Measurements from ENCODE around the gene BNIPL.
A peak's percentile ranks its signal among the peaks of the same experiment; 100 is the strongest.

The BNIPL gene

DNA sequence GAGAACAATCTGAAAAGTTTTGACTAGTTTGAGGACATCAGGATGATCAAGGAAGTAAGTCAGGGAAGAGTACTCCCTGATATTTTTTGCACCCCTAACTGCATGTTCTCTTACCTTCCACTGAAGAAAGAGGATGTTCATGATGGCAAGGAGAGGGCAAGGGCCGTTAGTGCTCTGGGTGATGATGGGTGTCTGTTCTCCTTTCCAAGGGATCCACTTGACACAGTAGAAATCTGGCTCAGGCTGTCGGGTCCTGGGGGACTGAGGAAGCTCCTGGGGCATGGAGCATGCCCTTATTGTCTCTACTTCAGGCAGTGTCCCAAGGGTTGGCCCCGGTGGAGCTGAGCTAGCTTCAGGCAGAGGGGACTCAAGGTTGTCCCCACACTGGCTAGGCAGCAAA, 34.3 kb upstream of the BNIPL start:
- H3K4me1 Mint-ChIP-seq: peaks cover 25% of the 10 kb centered on the region
- H3K36me3 Mint-ChIP-seq (ENCODE audit: low read depth): peaks cover 34% of the 10 kb centered on the region
- no peaks in the 10 kb centered on the region for H3K9me3 Mint-ChIP-seq
- H3K27ac Mint-ChIP-seq: no peak overlapping the region
- H3K27me3 Mint-ChIP-seq (ENCODE audit: low read depth): no peaks in the 10 kb centered on the region
- TF ChIP-seq, protein P1, sequence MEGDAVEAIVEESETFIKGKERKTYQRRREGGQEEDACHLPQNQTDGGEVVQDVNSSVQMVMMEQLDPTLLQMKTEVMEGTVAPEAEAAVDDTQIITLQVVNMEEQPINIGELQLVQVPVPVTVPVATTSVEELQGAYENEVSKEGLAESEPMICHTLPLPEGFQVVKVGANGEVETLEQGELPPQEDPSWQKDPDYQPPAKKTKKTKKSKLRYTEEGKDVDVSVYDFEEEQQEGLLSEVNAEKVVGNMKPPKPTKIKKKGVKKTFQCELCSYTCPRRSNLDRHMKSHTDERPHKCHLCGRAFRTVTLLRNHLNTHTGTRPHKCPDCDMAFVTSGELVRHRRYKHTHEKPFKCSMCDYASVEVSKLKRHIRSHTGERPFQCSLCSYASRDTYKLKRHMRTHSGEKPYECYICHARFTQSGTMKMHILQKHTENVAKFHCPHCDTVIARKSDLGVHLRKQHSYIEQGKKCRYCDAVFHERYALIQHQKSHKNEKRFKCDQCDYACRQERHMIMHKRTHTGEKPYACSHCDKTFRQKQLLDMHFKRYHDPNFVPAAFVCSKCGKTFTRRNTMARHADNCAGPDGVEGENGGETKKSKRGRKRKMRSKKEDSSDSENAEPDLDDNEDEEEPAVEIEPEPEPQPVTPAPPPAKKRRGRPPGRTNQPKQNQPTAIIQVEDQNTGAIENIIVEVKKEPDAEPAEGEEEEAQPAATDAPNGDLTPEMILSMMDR (IDR thresholded peaks at IDR 0.05; ENCODE audit: unreplicated experiment in 3 of 3): no peak
- peak overlapping the region in 1 of 3 experiments; percentile 16 for H3K4me3 Mint-ChIP-seq

DNA sequence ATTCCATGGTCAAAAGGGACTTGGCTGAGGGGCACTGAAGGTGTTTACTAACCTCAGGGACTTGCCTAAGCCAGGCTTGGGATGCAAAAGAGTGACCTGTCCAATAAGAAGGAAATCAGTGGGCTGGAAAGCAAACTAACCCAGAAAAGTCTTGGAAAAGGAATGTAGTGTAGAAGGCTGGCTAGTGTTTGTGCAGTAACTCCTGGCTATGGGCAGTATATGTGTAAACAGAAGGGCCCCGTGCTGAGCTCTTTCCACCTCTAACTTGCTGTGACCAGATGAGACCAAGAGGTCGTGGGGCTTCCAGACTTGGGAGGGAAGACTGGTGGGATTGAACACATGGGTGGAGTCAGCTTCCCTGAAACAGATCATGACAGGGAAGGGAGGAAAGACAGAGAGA, 33.8 kb upstream of the BNIPL start:
- Mint-ChIP-seq H3K27me3 (ENCODE audit: low read depth) (no peaks in the 10 kb centered on the region), H3K36me3 (ENCODE audit: low read depth) (peaks cover 32% of the 10 kb centered on the region), H3K27ac (peak overlapping the region; percentile 52 to 94 (median 72)), H3K4me3 (peak overlapping the region; percentile 53 to 59 (median 57)), H3K9me3 (no peaks in the 10 kb centered on the region), H3K4me1 (peaks cover 30% of the 10 kb centered on the region)
- TF ChIP-seq, protein P1 (IDR thresholded peaks at IDR 0.05; ENCODE audit: unreplicated experiment in 3 of 3): no peak

DNA sequence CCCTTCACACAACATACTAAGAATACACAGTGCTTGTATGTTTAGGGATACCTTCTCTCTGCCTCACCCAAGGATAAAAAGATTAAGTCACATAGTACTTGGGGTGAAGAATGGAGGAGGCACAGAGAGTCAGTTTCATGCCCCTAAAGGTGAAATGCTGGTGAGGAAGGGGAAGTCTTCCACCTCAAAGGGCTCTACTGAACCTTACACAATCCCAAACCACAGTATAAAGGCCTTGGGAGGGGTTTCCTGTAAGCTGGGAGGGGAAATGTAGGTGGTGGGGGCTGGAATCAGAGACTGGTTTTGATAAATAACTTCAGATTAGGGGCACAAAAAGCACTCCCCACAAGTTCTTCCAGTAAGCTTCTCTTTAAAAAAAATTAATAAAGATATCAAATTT, 33.2 kb upstream of the BNIPL start:
- peak overlapping the region; percentile 53 to 59 (median 57) for H3K4me3 Mint-ChIP-seq
- H3K4me1 Mint-ChIP-seq: peaks cover 36% of the 10 kb centered on the region
- no peaks in the 10 kb centered on the region for H3K27me3 Mint-ChIP-seq (ENCODE audit: low read depth)
- H3K27ac Mint-ChIP-seq: peak overlapping the region in 2 of 3 experiments; percentile 52 to 94
- peaks cover 30% of the 10 kb centered on the region for H3K36me3 Mint-ChIP-seq (ENCODE audit: low read depth)
- TF ChIP-seq, protein P1 (IDR thresholded peaks at IDR 0.05; ENCODE audit: unreplicated experiment in 3 of 3): no peak
- H3K9me3 Mint-ChIP-seq: no peaks in the 10 kb centered on the region

DNA sequence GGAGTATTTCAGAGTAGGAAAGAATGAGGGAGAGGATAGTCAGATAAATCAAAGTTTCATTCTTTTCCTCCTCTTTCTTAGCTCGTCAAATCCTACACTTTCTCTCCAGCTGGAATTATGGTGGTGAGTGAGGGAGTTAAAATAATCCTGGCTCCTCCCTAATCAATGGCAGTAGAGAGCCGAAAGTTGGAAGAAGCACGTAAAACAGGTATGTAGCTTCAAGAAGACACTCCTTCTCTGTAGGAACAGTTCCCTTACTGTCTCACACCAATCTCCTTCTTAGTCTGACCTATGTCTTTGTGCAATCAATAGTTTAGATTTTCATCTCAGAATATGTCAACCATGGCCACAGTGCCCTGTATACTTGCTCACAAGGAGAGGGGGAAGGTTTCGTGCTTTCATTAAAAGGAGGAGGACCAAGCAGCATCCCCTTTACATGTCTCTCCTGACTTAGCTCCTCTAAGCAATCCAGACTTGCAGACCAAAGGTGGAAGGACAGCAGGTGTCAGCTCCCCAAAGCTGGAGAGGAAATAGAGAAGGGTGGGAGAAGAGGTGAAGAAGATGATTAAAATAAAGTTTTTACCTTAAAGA, 30.6 kb upstream of the BNIPL start:
- Mint-ChIP-seq H3K27ac (peak overlapping the region; percentile 94 to 99 (median 98)), H3K36me3 (ENCODE audit: low read depth) (peaks cover 15% of the 10 kb centered on the region), H3K9me3 (no peaks in the 10 kb centered on the region), H3K4me3 (peak overlapping the region; percentile 93 to 96 (median 96)), H3K4me1 (peaks cover 51% of the 10 kb centered on the region), H3K27me3 (ENCODE audit: low read depth) (no peaks in the 10 kb centered on the region)
- TF ChIP-seq, protein P1 (IDR thresholded peaks at IDR 0.05; ENCODE audit: unreplicated experiment in 3 of 3): no peak

DNA sequence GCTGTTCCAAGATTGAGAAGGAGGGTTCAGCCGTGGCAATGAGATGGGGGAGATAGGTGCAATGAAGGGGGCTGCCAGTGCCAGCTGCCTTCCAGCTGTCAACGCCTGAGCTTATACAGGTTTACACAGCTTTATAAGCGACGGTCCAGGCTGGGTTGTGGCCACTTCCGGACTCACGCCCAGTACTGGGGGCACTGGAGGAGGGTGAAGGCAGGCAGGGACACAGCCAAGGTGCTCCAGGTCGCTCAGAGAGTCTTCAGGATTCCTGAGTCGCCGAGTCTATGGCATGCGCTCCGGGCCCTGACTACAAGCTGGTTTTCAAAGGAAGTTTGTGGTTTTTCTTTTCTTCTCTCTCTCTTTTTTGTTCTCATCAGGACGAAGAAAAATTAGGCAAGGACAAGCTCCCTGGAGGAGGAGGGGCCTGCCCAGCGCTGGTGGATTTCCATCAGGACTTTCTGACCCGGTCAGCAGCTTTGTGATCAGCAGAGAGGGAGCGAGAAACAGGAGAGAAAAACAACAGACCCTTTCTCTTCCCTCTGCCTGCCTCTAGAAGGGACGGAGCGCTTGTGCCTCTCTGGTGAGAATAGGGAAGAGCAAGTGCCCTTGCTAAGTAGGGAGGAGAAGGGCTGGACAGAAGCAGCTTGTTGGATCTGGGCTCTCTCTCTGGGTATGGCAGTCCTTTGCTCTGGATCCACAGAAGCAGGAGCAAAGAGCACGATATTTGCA, 29.9 kb upstream of the BNIPL start, which contains the start of gene MINDY1:
TSS of gene MINDY1 (minus strand) at position 576 of the 726 bp plus-strand sequence. CDS start 4,285 bp downstream, outside the sequence.
- Mint-ChIP-seq H3K4me1 (peaks cover 56% of the 10 kb centered on the region), H3K4me3 (peak within 1 kb of the TSS; percentile 93 to 96 (median 96)), H3K27me3 (ENCODE audit: low read depth) (no peaks in the 10 kb centered on the region), H3K36me3 (ENCODE audit: low read depth) (peaks cover 11% of the 10 kb centered on the region), H3K9me3 (no peaks in the 10 kb centered on the region), H3K27ac (peak within 1 kb of the TSS; percentile 94 to 99 (median 98))
- TF ChIP-seq, protein P1 (IDR thresholded peaks at IDR 0.05; ENCODE audit: unreplicated experiment in 3 of 3): peak; percentile 56 to 72 (median 65)
